Measurements from ENCODE around the gene TSPYL2. TPM values are rescaled to one million over a fixed set of nuclear protein-coding genes. Genes with fewer than 3 reads are reported as not detected.

The TSPYL2 gene
- total and polyA plus RNA-seq, 2 of the 8 experiments (the other 6 are each of a cell fraction or from before 2014, with no cell fraction given) = 13.4 to 13.7 TPM

DNA sequence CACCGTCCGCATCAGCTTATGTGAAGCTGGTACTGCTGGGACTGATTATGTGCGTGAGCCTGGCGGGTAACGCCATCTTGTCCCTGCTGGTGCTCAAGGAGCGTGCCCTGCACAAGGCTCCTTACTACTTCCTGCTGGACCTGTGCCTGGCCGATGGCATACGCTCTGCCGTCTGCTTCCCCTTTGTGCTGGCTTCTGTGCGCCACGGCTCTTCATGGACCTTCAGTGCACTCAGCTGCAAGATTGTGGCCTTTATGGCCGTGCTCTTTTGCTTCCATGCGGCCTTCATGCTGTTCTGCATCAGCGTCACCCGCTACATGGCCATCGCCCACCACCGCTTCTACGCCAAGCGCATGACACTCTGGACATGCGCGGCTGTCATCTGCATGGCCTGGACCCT, 5.5 kb upstream of the TSPYL2 start:
- no peaks in the 10 kb centered on the region for H3K36me3 ChIP-seq (ENCODE audit: control insufficient read depth in 2 of 4, insufficient read depth in 4 of 4, low read length in 3 of 4)
- no peaks in the 10 kb centered on the region for H3K9me3 ChIP-seq (ENCODE audit: insufficient read depth in 2 of 2, low read depth in 1 of 2, low read length in 1 of 2)
- H2BK120ac ChIP-seq (replicated peaks; ENCODE audit: low read depth, low read length) = no peak overlapping the region
- H3K4me3 ChIP-seq (ENCODE audit: extremely low read depth in 1 of 4, insufficient read depth in 2 of 4, low read depth in 3 of 4, low read length in 4 of 4) = no peak overlapping the region
- H3K79me1 ChIP-seq (ENCODE audit: low read depth, low read length) = no peaks in the 10 kb centered on the region
- no peak overlapping the region for H3K4ac ChIP-seq (replicated peaks; ENCODE audit: insufficient read length, low read depth, low read length)
- TF ChIP-seq CHD2 (IDR thresholded peaks at IDR 0.05; ENCODE audit: low read length) (no peak), POLR2AphosphoS5 (IDR thresholded peaks at IDR 0.05; ENCODE audit: low read depth, low read length) (no peak), SP2 (IDR thresholded peaks at IDR 0.05; ENCODE audit: low read length) (no peak), MAFK (IDR thresholded peaks at IDR 0.05; ENCODE audit: low read depth, low read length) (no peak), KDM5A (IDR thresholded peaks at IDR 0.05; ENCODE audit: low read length) (no peak), TEAD4 (IDR thresholded peaks at IDR 0.05; ENCODE audit: low read depth, low read length) (no peak), RNF2 (IDR thresholded peaks at IDR 0.05; ENCODE audit: borderline replicate concordance, low read depth, low read length, missing control alignments, poor library complexity, severe bottlenecking) (no peak), CBX5 (IDR thresholded peaks at IDR 0.05; ENCODE audit: low read depth, low read length) (no peak), CBX8 (IDR thresholded peaks at IDR 0.05; ENCODE audit: borderline replicate concordance, low read depth, low read length) (no peak), NANOG (IDR thresholded peaks at IDR 0.05; ENCODE audit: insufficient read depth, low read depth, low read length, poor library complexity, severe bottlenecking) (no peak), JUN (IDR thresholded peaks at IDR 0.05; ENCODE audit: low read depth, low read length) (no peak), CEBPB (IDR thresholded peaks at IDR 0.05; ENCODE audit: low read depth, low read length) (no peak), SUZ12 (IDR thresholded peaks at IDR 0.05; ENCODE audit: low read length) (no peak)
- no peak overlapping the region for H3K14ac ChIP-seq (ENCODE audit: insufficient read length)
- no peak overlapping the region for H2AK5ac ChIP-seq (ENCODE audit: low read depth, low read length)
- H2BK20ac ChIP-seq (ENCODE audit: low read length) = no peak overlapping the region
- no peak overlapping the region for H2BK15ac ChIP-seq (ENCODE audit: low read length)
- H3K9ac ChIP-seq (replicated peaks in 1 of 4; ENCODE audit: extremely low read depth in 1 of 4, low read depth in 3 of 4, low read length in 3 of 4) = no peak overlapping the region
- no peak overlapping the region for H4K91ac ChIP-seq (replicated peaks; ENCODE audit: insufficient read length, low read length)
- H4K5ac ChIP-seq (ENCODE audit: insufficient read length, low read depth, low read length) = no peak overlapping the region
- no peak overlapping the region for H3K56ac ChIP-seq (replicated peaks; ENCODE audit: insufficient read length, low read depth, low read length)
- ChIA-PET CTCF (ENCODE audit: partially characterized antibody) (no interaction called here), POLR2A (ENCODE audit: partially characterized antibody) (interaction anchor here (1.0 kb wide), 1 partner anchor 9 kb away, joined by 3 read pairs; no protein-coding TSS in a partner anchor)
- no peak for FAIRE-seq
- no peak overlapping the region for H2BK12ac ChIP-seq (ENCODE audit: low read depth, low read length)
- H3K4me2 ChIP-seq (ENCODE audit: insufficient read depth in 1 of 2, low read depth in 2 of 2, low read length in 2 of 2) = no peak overlapping the region
- WGBS, 2 experiments (ENCODE audit: extremely low coverage in 1 of 2, insufficient coverage in 1 of 2, insufficient read length in 1 of 2, insufficient replicate concordance in 2 of 2, low coverage in 1 of 2, low lambda C conversion rate in 2 of 2, missing lambda C conversion rate in 1 of 2) = 96% methylated on average over 17 of the region's 21 CpGs; no CpG with 5 or more reads in 1 of the 2 experiments
- H2AFZ ChIP-seq (ENCODE audit: low read length) = no peak overlapping the region
- H3K18ac ChIP-seq (ENCODE audit: extremely low read depth, low read length) = no peak overlapping the region
- H3K79me2 ChIP-seq (ENCODE audit: control insufficient read depth in 1 of 2, insufficient read depth in 2 of 2, low read length in 2 of 2) = no peaks in the 10 kb centered on the region
- no peak overlapping the region for H3K27ac ChIP-seq (ENCODE audit: low read depth, low read length)
- peaks cover 2% of the 10 kb centered on the region; the same call in 1 of the 2 replicates for H3K23me2 ChIP-seq (ENCODE audit: low read depth, low read length)
- H4K20me1 ChIP-seq (replicated peaks in 1 of 2; ENCODE audit: control insufficient read depth in 1 of 2, insufficient read depth in 2 of 2, low read length in 2 of 2) = no peaks in the 10 kb centered on the region
- H3K4me1 ChIP-seq (replicated peaks in 1 of 4; ENCODE audit: control insufficient read depth in 3 of 4, insufficient read depth in 4 of 4, low read length in 3 of 4) = peaks cover 0 to 4% (median 1%) of the 10 kb centered on the region in 4 experiments; a peak in 3 of 7 replicates
- H3K27me3 ChIP-seq (replicated peaks in 1 of 4; ENCODE audit: control insufficient read depth in 3 of 4, extremely low read depth in 1 of 4, insufficient read depth in 3 of 4, low read length in 3 of 4) = no peaks in the 10 kb centered on the region
- H3K23ac ChIP-seq (ENCODE audit: insufficient read length) = no peak overlapping the region
- H2BK5ac ChIP-seq (ENCODE audit: low read depth, low read length) = no peak overlapping the region
- no peak overlapping the region for H4K8ac ChIP-seq (ENCODE audit: extremely low read depth, insufficient read depth, low read length)
- DNase-seq (ENCODE audit: low read depth in 1 of 2, low spot score in 2 of 2) = no peak
